Measurements from ENCODE around the gene GALNT5.

DNA sequence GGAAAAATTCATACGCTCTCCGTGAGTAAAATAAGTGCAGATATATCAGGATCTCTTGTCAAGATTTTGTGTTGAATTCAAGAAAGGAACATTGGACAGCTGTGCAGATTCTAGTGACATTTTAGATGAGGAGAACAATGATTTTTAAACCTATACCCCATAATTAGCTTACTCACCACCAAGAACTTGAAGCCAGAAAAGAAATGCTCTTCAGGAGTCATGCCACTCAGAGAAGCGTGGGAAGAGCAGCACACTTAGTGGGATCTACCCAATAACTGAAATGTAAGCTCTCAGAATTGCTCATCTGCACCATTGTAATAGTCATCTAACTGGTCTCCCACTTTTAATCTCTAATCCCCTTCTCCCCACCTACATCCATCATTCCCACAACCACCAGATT is 77.3 kb downstream of the GALNT5 start:
- TF ChIP-seq, protein P1, sequence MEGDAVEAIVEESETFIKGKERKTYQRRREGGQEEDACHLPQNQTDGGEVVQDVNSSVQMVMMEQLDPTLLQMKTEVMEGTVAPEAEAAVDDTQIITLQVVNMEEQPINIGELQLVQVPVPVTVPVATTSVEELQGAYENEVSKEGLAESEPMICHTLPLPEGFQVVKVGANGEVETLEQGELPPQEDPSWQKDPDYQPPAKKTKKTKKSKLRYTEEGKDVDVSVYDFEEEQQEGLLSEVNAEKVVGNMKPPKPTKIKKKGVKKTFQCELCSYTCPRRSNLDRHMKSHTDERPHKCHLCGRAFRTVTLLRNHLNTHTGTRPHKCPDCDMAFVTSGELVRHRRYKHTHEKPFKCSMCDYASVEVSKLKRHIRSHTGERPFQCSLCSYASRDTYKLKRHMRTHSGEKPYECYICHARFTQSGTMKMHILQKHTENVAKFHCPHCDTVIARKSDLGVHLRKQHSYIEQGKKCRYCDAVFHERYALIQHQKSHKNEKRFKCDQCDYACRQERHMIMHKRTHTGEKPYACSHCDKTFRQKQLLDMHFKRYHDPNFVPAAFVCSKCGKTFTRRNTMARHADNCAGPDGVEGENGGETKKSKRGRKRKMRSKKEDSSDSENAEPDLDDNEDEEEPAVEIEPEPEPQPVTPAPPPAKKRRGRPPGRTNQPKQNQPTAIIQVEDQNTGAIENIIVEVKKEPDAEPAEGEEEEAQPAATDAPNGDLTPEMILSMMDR (IDR thresholded peaks at IDR 0.05), result no peak
- TF ChIP-seq EZH2 (IDR thresholded peaks at IDR 0.05) (no peak), EZH2phosphoT487 (IDR thresholded peaks at IDR 0.05) (no peak)
